H1 (cell line): ENCODE results near the gene ITGAE. TPM values are rescaled to one million over a fixed set of nuclear protein-coding genes. Genes with fewer than 3 reads are reported as not detected.

Experiments used
- CTCF ChIA-PET: fragments of 300-600 bp; sonication (Branson Sonifier 250); formaldehyde crosslinking; loops from one replicate; lab custom pipeline; 2021; ENCODE audit not compliant: partially characterized antibody; lab: Charles Lee
- POLR2A ChIA-PET: fragments of 300-600 bp; sonication (Branson Sonifier 250); formaldehyde crosslinking; loops from one replicate; lab custom pipeline; 2021; ENCODE audit warnings: inconsistent platforms; ENCODE audit not compliant: partially characterized antibody; lab: Charles Lee
- DNase-seq, 2 experiments: peaks; one replicate each; pipeline versions ENCODE4 v3.0.0 to v3.0.0-alpha.2; 2010 to 2022; ENCODE audit warnings: low spot score in 2 of 2, low read depth in 1 of 2, mixed read lengths in 1 of 2
- FAIRE-seq: peaks from 2 replicates; lab custom pipeline; 2011; peaks lifted over from hg19 to GRCh38; lab: Jason Lieb, UNC
- H2AFZ ChIP-seq: 2 replicates; pipeline ENCODE4 v1.8.1; 2012; ENCODE audit warnings: low read length, inconsistent platforms
- H2AK5ac ChIP-seq: 2 replicates; pipeline ENCODE4 v1.6.1; 2013; ENCODE audit warnings: low read depth, low read length
- H2BK120ac ChIP-seq: replicated peaks from 2 replicates; pipeline ENCODE3; 2013; ENCODE audit warnings: low read depth, low read length, inconsistent platforms
- H2BK12ac ChIP-seq: 2 replicates; pipeline ENCODE4 v1.6.1; 2013; ENCODE audit warnings: low read depth, low read length
- H2BK15ac ChIP-seq: 2 replicates; pipeline ENCODE4 v1.6.1; 2013; ENCODE audit warnings: low read length
- H2BK20ac ChIP-seq: 2 replicates; pipeline ENCODE4 v1.6.1; 2013; ENCODE audit warnings: low read length
- H2BK5ac ChIP-seq: 2 replicates; pipeline ENCODE4 v1.6.1; 2013; ENCODE audit warnings: low read depth, low read length
- H3K14ac ChIP-seq: 2 replicates; pipeline ENCODE4 v1.6.1; 2013; ENCODE audit warnings: inconsistent platforms; ENCODE audit not compliant: insufficient read length
- H3K18ac ChIP-seq: 2 replicates; pipeline ENCODE4 v1.6.1; 2013; ENCODE audit warnings: low read length; ENCODE audit errors: extremely low read depth
- H3K23ac ChIP-seq: 2 replicates; pipeline ENCODE4 v1.6.1; 2013; ENCODE audit warnings: inconsistent platforms; ENCODE audit not compliant: insufficient read length
- H3K23me2 ChIP-seq: 2 replicates; pipeline ENCODE4 v1.6.1; 2013; ENCODE audit warnings: low read depth, low read length
- H3K27ac ChIP-seq: 2 replicates; pipeline ENCODE4 v1.6.1; 2011; ENCODE audit warnings: low read depth, low read length, inconsistent platforms
- H3K27me3 ChIP-seq, 4 experiments: replicated peaks in 1 of 4; 1 replicate in 1 of 4; 2 replicates in 3 of 4; pipeline versions ENCODE4 v1.6.1 to v1.8.1; 2011 to 2013; ENCODE audit warnings: low read length in 3 of 4, mild to moderate bottlenecking in 3 of 4, inconsistent platforms in 2 of 4, mixed read lengths in 2 of 4, moderate library complexity in 1 of 4; ENCODE audit not compliant: control insufficient read depth in 3 of 4, insufficient read depth in 3 of 4; ENCODE audit errors: extremely low read depth in 1 of 4
- H3K36me3 ChIP-seq, 4 experiments: 2 replicates each; pipeline versions ENCODE4 v1.6.1 to v1.8.1; 2011 to 2013; ENCODE audit warnings: mild to moderate bottlenecking in 4 of 4, low read length in 3 of 4, moderate library complexity in 2 of 4, control low read depth in 1 of 4, inconsistent platforms in 1 of 4; ENCODE audit not compliant: insufficient read depth in 4 of 4, control insufficient read depth in 2 of 4
- H3K4ac ChIP-seq: replicated peaks from 2 replicates; pipeline ENCODE3; 2013; ENCODE audit warnings: low read length, low read depth, mixed read lengths, inconsistent platforms; ENCODE audit not compliant: insufficient read length
- H3K4me1 ChIP-seq, 4 experiments: replicated peaks in 1 of 4; 1 replicate in 1 of 4; 2 replicates in 3 of 4; pipeline versions ENCODE4 v1.6.1 to v1.8.1; 2011 to 2013; ENCODE audit warnings: low read length in 3 of 4, inconsistent platforms in 2 of 4, mixed read lengths in 1 of 4; ENCODE audit not compliant: insufficient read depth in 4 of 4, control insufficient read depth in 3 of 4
- H3K4me2 ChIP-seq, 2 experiments: 2 replicates each; pipeline versions ENCODE4 v1.6.1 to v1.8.1; 2011 to 2013; ENCODE audit warnings: low read depth in 2 of 2, low read length in 2 of 2, control low read depth in 1 of 2, inconsistent platforms in 1 of 2, mild to moderate bottlenecking in 1 of 2; ENCODE audit not compliant: insufficient read depth in 1 of 2
- H3K4me3 ChIP-seq, 4 experiments: fragments of 200-600, 300-600 bp in 1 of 4; sonication (generic), shearing (Covaris generic), sonication (Bioruptor Twin) in 1 of 4; 2 replicates each; pipeline versions ENCODE4 v1.5.1 to v1.8.1; 2011 to 2016; ENCODE audit warnings: low read length in 4 of 4, low read depth in 3 of 4, control low read depth in 2 of 4, inconsistent platforms in 2 of 4, mild to moderate bottlenecking in 2 of 4, mixed read lengths in 1 of 4, moderate library complexity in 1 of 4; ENCODE audit not compliant: insufficient read depth in 2 of 4; ENCODE audit errors: extremely low read depth in 1 of 4
- H3K56ac ChIP-seq: replicated peaks from 2 replicates; pipeline ENCODE3; 2013; ENCODE audit warnings: low read depth, mild to moderate bottlenecking, mixed read lengths, low read length, inconsistent platforms; ENCODE audit not compliant: insufficient read length
- H3K79me1 ChIP-seq: 2 replicates; pipeline ENCODE4 v1.6.1; 2013; ENCODE audit warnings: low read depth, low read length, control low read depth
- H3K79me2 ChIP-seq, 2 experiments: 2 replicates each; pipeline versions ENCODE4 v1.6.1 to v1.8.1; 2012 to 2013; ENCODE audit warnings: low read length in 2 of 2, mild to moderate bottlenecking in 2 of 2, inconsistent platforms in 1 of 2; ENCODE audit not compliant: insufficient read depth in 2 of 2, control insufficient read depth in 1 of 2
- H3K9ac ChIP-seq, 4 experiments: replicated peaks in 1 of 4; 1 replicate in 1 of 4; 2 replicates in 3 of 4; pipeline versions ENCODE4 v1.6.1 to v1.8.1; 2011 to 2013; ENCODE audit warnings: low read depth in 3 of 4, low read length in 3 of 4, control low read depth in 2 of 4, mild to moderate bottlenecking in 2 of 4, moderate library complexity in 2 of 4, inconsistent platforms in 1 of 4; ENCODE audit errors: extremely low read depth in 1 of 4
- H3K9me3 ChIP-seq, 2 experiments: 2 replicates each; pipeline versions ENCODE4 v1.6.1 to v1.8.1; 2012 to 2013; ENCODE audit warnings: mild to moderate bottlenecking in 2 of 2, moderate library complexity in 2 of 2, control low read depth in 1 of 2, inconsistent platforms in 1 of 2, low read depth in 1 of 2, low read length in 1 of 2, mixed read lengths in 1 of 2; ENCODE audit not compliant: insufficient read depth in 2 of 2
- H4K20me1 ChIP-seq, 2 experiments: replicated peaks in 1 of 2; 2 replicates each; pipeline versions ENCODE3 to v1.8.1; 2011 to 2013; ENCODE audit warnings: inconsistent platforms in 2 of 2, low read length in 2 of 2, mild to moderate bottlenecking in 1 of 2; ENCODE audit not compliant: insufficient read depth in 2 of 2, control insufficient read depth in 1 of 2
- H4K5ac ChIP-seq: 2 replicates; pipeline ENCODE4 v1.6.1; 2013; ENCODE audit warnings: low read length, low read depth, mixed read lengths, inconsistent platforms; ENCODE audit not compliant: insufficient read length
- H4K8ac ChIP-seq: 2 replicates; pipeline ENCODE4 v1.8.0; 2013; ENCODE audit warnings: mild to moderate bottlenecking, moderate library complexity, low read length, inconsistent platforms; ENCODE audit not compliant: insufficient read depth; ENCODE audit errors: extremely low read depth
- H4K91ac ChIP-seq: replicated peaks from 2 replicates; pipeline ENCODE3; 2013; ENCODE audit warnings: low read length, mixed read lengths, inconsistent platforms; ENCODE audit not compliant: insufficient read length
- ATF3 ChIP-seq: IDR thresholded peaks from 2 replicates; pipeline ENCODE4 v1.6.1; 2011; ENCODE audit warnings: low read depth, mild to moderate bottlenecking, low read length; ENCODE audit not compliant: insufficient read depth
- BCL11A ChIP-seq, 2 experiments: IDR thresholded peaks; one replicate each; pipeline ENCODE4 v1.6.1; 2011; ENCODE audit warnings: low read depth in 2 of 2, low read length in 2 of 2, mild to moderate bottlenecking in 2 of 2
- SIX5 ChIP-seq: IDR thresholded peaks from 2 replicates; pipeline ENCODE4 v1.6.1; 2011; ENCODE audit warnings: mild to moderate bottlenecking, low read depth, low read length
- SP4 ChIP-seq: IDR thresholded peaks from 2 replicates; pipeline ENCODE4 v1.6.1; 2012; ENCODE audit warnings: low read length, inconsistent platforms
- SRF ChIP-seq: IDR thresholded peaks from 2 replicates; pipeline ENCODE4 v1.6.1; 2011; ENCODE audit warnings: mild to moderate bottlenecking, low read depth, low read length, moderate library complexity
- TBP ChIP-seq: IDR thresholded peaks from 2 replicates; pipeline ENCODE4 v1.6.1; 2011; ENCODE audit warnings: low read depth, low read length, improper control_type of control experiment
- TEAD4 ChIP-seq: IDR thresholded peaks from 2 replicates; pipeline ENCODE4 v1.6.1; 2012; ENCODE audit warnings: low read depth, low read length, inconsistent platforms, mixed read lengths
- YY1 ChIP-seq: IDR thresholded peaks from 2 replicates; pipeline ENCODE4 v1.6.1; 2011; ENCODE audit warnings: low read depth, mild to moderate bottlenecking, low read length
- ZNF274 ChIP-seq: IDR thresholded peaks from 2 replicates; pipeline ENCODE4 v1.7.0; 2012; ENCODE audit warnings: low read length, borderline replicate concordance; ENCODE audit errors: extremely low read depth
- WGBS, 2 experiments: shearing (Covaris generic) in 1 of 2; methylation state at CpG; one replicate each; pipeline versions ENCODE4 v1.1.6 to v1.1.7; 2013 to 2015; ENCODE audit warnings: low lambda C conversion rate in 2 of 2, mixed read lengths in 2 of 2, inconsistent platforms in 1 of 2, low coverage in 1 of 2, missing lambda C conversion rate in 1 of 2; ENCODE audit not compliant: insufficient replicate concordance in 2 of 2, insufficient coverage in 1 of 2, insufficient read length in 1 of 2; ENCODE audit errors: extremely low coverage in 1 of 2, missing lambda C conversion rate in 1 of 2; 5-methylcytosine and 5-hydroxymethylcytosine counted together
- polyA plus RNA-seq, 7 experiments: library from polyadenylated mRNA; depleted of rRNA in 3 of 7; stranded (reverse) in 5 of 7; unstranded in 2 of 7; fragments of >200 nt in 5 of 7; fragments of 200-250 nt in 2 of 7; gene quantifications; 1 replicate in 5 of 7; 2 replicates in 1 of 7; 4 replicates in 1 of 7; pipeline versions ENCODE4 v1.2.1 to v1.2.3, GENCODE V29; 2011 to 2013; ENCODE audit warnings: missing spikeins in 2 of 7, mixed read lengths in 2 of 7
- total RNA-seq: library from RNA; stranded (reverse); fragmentation: NEBNext Ultra II Directional; extraction: Animal tissue kit (Norgen Biotek cat#: 25700); gene quantifications from 2 replicates; pipeline ENCODE4 v1.2.1, GENCODE V29; 2021

Gene ITGAE
- total and polyA plus RNA-seq, 2 of the 8 experiments (the other 6 are each of a cell fraction or from before 2014, with no cell fraction given), result 23.2 to 43.1 TPM

- H3K36me3 ChIP-seq, result no peaks in the 10 kb centered on the region
- POLR2A ChIA-PET, result no interaction called here
- H2BK12ac ChIP-seq, result no peak overlapping the region
- no peaks in the 10 kb centered on the region for H3K79me2 ChIP-seq
- DNase-seq, result no peak
- no peak overlapping the region for H3K14ac ChIP-seq
- H4K91ac ChIP-seq, result no peak overlapping the region
- WGBS, 2 experiments, result 82% methylated on average over 11 of the region's 12 CpGs; no CpG with 5 or more reads in 1 of the 2 experiments
- peaks cover 0 to 4% of the 10 kb centered on the region in 2 experiments for H4K20me1 ChIP-seq
- no peaks in the 10 kb centered on the region for H3K9me3 ChIP-seq
- no peak overlapping the region for H2BK15ac ChIP-seq
- peaks cover 0 to 3% (median under 1%) of the 10 kb centered on the region in 4 experiments; a peak in 3 of 7 replicates for H3K4me1 ChIP-seq
- H2BK120ac ChIP-seq, result no peak overlapping the region
- H3K27ac ChIP-seq, result no peak overlapping the region
- no peaks in the 10 kb centered on the region for H3K23me2 ChIP-seq
- no peak overlapping the region for H3K56ac ChIP-seq
- H4K8ac ChIP-seq, result no peak overlapping the region
- no peak overlapping the region for H3K4me3 ChIP-seq
- FAIRE-seq, result no peak
- no peak overlapping the region for H3K23ac ChIP-seq
- no peaks in the 10 kb centered on the region for H3K79me1 ChIP-seq
- CTCF ChIA-PET, result interaction anchor here (2.2 kb wide), 1 partner anchor 26 kb away, joined by 10 read pairs; no protein-coding TSS in a partner anchor
- H3K9ac ChIP-seq, result no peak overlapping the region
- H4K5ac ChIP-seq, result no peak overlapping the region
- H3K18ac ChIP-seq, result no peak overlapping the region
- H2AK5ac ChIP-seq, result no peak overlapping the region
- H2BK5ac ChIP-seq, result no peak overlapping the region
- no peak overlapping the region for H2AFZ ChIP-seq
- no peak overlapping the region for H3K4me2 ChIP-seq
- no peak overlapping the region for H2BK20ac ChIP-seq
- H3K27me3 ChIP-seq, result 0 out of 7 replicates have a peak, but pooled peaks cover 0 to 2% (median 0%) of the 10 kb centered on the region in 4 experiments
- TF ChIP-seq YY1 (no peak), TEAD4 (no peak), ZNF274 (no peak), TBP (no peak), ATF3 (no peak), SIX5 (no peak), SP4 (no peak), SRF (no peak), BCL11A (IDR thresholded peaks at IDR 0.05; ENCODE audit: low read depth in 2 of 2, low read length in 2 of 2) (no peak)
- TF ChIP-seq, all 59 proteins: peak for 0
- H3K4ac ChIP-seq, result no peak overlapping the region
These were observed 119.9 kb downstream of the ITGAE start for GRCh38 chr17:3681057-3681456.
